HK-2 (cell line): ENCODE measurements around the gene POU2AF1.

Source experiments
- DNase-seq: peaks from one replicate; pipeline ENCODE4 v3.0.0-alpha.2; 2018; ENCODE audit not compliant: unreplicated experiment

The POU2AF1 gene

GRCh38 chr11:111387363-111387762, 8.3 kb upstream of the POU2AF1 start:
- DNase-seq = no peak

GRCh38 chr11:111386611-111387150, 7.6 kb upstream of the POU2AF1 start:
- no peak for DNase-seq

- no peak for DNase-seq
Observed at GRCh38 chr11:111384494-111384893, 5.4 kb upstream of the POU2AF1 start.

- no peak for DNase-seq
Observed at GRCh38 chr11:111382451-111382850, 3.4 kb upstream of the POU2AF1 start.

DNA sequence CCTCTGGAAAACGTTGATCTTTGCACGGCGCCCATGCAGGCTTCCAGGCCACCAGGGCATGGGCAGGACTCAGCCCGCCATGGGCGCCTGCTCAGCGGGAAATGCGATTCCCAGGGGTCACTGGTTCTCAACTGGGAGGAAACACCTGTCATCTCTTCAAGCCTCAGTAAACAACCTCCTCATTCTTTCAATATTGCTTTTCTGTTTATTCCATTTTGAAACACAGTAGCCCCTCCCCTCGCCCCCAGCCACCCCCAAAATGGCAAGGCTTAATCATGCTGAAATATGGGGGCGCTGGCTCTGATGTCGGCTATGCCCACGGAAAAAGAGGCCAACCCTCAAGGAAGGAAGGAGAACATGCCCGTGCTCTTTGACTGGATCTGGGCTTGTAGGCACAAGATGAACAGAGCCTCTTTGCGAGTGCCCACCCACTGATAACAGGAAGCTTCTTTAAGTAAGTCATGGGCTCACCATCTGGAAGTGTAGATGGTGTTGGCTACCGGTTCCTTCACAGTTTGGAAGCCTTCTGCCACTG, 594 bp upstream of the POU2AF1 start:
- DNase-seq = no peak

- DNase-seq = no peak
Observed at GRCh38 chr11:111378185-111378860, 752 bp downstream of the POU2AF1 start.

GRCh38 chr11:111376181-111376871, 2.7 kb downstream of the POU2AF1 start:
- DNase-seq = no peak

- no peak for DNase-seq
Observed at GRCh38 chr11:111373590-111373989, 5.5 kb downstream of the POU2AF1 start.

DNA sequence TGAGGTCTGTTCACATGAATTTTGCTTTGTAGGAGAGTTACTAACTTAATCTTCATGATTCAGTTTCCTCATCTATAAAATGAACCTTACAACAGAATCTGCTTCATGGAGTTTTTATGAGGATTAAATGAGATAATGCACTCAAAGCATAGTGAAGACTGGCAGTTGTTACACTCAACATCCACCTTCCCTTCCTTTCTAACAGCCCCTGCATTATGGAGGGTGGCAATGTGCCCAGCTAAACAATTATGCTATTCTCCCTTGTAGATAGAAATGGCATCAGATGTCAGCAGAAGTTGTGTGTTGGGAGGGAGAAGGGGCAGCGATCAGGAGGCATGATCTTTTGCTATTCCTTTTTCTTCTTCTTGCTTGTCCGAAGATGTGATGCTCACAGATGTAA, 6.5 kb downstream of the POU2AF1 start:
- no peak for DNase-seq

DNA sequence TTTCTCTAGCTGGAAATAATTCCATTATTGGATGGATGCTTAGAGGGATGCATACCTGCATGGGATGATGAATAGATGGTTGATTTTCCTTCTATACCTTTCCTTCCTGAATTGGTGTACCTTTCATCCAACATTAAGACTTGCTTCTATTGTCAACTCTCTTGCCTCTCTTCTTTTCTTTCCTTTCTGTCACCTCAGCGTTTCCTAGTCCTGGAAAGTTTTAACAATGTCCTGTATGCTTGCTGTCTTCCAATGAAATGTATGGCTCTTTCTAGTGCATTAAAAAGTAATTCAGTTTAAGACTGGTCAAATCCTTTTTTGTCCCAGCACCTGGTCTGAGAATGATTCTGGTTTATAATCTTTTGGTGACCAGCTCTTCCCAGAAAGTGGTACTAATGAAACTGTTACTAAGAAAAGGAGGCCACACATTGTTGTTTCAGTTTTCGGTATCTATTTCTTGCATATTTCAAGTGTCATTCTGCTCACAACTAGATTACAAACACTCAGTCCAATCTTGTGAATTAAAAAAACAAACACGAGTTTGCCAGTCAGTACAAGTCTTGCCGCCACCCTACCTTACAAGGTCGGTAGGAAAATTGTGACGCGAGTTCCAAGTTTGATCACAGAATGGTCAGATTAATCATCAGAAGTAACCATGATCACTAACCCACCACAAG, 8.0 kb downstream of the POU2AF1 start:
- DNase-seq = no peak

DNA sequence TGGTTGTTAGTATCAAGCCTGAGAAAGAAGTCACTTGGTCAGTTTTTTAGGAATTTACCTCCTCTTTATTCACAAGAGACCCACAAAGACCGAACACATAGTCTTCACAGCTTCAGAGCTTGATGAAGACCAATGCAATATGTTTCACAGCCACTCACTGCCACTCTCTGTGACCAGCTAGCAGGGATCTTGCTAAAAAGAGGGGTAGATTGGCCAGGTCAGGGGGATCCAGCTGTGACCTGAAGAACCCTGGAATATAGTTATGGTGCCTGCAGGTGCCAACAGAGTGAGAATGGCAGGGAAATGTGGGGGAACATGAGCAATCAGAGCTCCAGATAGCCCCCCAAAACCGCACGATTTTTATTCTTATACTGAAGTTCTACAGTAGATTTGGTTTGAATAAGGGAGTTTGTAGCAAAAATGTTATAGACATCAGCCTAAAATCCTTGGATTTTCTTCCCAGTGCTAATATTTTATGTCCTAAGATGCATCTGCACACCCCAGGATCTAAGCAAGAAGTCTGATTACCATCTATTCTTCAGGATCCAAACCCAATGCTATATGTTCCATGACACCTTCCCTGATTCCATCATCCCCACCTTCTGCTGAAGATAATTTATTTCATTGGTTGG, 8.7 kb downstream of the POU2AF1 start:
- DNase-seq = no peak

GRCh38 chr11:111368285-111368560, 10.9 kb downstream of the POU2AF1 start:
- DNase-seq = no peak

GRCh38 chr11:111367411-111368284, 11.4 kb downstream of the POU2AF1 start:
- no peak for DNase-seq

GRCh38 chr11:111366560-111367410, 12.3 kb downstream of the POU2AF1 start:
- DNase-seq = no peak

DNA sequence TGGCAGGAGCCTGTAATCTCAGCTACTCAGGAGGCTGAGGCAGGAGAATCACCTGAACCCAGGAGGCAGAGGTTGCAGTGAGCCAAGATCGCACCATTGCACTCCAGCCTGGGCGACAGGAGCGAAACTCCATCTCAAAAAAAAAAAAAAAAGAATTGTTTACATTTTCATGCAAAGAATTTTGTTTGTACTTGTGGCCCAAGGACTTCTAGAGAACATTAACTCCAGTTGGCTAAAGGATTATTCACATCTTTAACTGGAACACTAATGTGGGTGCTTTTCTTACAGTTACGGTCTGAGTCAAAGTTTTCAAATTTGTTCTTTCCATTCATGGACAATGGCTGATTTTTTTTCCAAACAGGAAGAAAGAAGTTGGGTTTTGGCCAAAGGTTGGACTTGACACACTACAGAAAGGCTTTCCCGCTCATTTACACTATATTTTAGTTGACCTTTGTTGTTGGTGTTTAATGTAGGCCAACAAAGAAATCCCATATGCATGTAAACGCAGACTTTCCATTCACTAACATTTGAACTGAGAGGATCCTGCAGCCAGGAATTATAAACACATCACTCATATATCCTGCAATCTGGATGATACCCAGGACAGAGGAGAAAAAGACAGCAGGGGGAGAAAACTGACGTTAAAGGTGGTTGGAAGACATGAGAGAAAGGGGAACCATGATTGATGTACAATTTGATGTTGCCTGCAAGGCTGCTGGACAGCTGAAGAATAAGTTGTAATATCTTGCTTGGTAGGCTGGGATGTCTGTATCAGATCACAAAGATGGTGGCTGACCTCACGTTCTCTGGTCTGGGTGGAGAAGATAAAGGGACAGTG, 13.1 kb downstream of the POU2AF1 start:
- no peak for DNase-seq

DNA sequence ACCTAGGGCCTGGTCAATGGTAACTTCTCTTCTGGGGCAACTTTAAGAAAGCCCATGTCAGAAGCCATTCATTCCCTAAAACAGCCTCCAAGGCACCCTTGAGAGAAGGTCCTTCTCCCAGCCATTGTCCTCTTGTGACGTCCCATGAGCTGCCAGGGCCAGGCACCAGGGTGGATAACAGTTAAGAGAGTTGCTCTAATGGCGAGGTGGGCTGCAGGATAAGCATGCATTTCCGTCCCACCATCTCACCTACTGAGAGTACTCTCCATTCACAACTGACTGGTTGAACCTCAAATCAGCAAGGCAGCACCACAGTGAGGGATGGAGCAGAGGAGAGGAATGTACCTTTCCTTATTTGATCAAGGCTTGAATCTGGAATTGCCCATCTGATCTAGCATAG, 14.6 kb downstream of the POU2AF1 start:
- DNase-seq = no peak

DNA sequence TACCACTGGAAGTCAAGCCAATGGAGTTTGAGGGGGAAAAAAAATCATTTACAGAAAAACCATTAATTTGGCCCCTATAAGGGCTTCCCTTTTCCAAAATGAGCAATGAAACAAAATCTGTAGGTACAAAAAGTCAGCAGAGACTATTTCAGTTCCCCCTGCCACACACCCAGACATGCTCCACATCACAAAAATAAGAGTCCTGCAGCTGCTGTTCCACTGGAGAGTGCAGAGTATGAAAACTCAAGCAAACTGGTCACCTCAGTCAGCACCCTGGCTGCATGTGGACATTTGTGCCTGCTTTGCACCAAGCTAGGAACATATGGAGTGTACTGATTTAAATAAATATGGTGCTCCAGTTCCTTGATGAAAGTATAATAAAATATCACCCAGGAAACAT, 15.1 kb downstream of the POU2AF1 start:
- no peak for DNase-seq

- no peak for DNase-seq
Observed at GRCh38 chr11:111362887-111363411, 16.1 kb downstream of the POU2AF1 start.

DNA sequence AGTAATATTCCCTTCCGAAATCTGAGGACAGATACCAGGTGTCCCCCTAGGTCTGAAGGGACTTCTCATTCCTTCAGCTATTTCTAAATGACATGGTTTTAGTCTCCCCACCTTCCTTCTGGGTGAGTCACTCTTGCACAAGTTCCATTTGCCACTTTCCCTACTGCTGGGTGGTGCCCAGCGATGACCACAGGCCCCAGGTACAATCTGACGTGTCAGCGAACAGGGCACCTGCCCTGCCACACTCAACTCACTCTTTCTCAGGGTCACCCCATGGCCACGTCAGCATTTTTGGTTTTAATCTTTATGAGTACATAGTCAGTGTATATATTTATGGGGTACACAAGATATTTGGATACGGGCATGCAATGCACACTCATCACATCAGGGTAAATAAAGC, 17.2 kb downstream of the POU2AF1 start:
- DNase-seq = no peak
